ENCODE data around the gene OSBPL2.

OSBPL2 gene

DNA sequence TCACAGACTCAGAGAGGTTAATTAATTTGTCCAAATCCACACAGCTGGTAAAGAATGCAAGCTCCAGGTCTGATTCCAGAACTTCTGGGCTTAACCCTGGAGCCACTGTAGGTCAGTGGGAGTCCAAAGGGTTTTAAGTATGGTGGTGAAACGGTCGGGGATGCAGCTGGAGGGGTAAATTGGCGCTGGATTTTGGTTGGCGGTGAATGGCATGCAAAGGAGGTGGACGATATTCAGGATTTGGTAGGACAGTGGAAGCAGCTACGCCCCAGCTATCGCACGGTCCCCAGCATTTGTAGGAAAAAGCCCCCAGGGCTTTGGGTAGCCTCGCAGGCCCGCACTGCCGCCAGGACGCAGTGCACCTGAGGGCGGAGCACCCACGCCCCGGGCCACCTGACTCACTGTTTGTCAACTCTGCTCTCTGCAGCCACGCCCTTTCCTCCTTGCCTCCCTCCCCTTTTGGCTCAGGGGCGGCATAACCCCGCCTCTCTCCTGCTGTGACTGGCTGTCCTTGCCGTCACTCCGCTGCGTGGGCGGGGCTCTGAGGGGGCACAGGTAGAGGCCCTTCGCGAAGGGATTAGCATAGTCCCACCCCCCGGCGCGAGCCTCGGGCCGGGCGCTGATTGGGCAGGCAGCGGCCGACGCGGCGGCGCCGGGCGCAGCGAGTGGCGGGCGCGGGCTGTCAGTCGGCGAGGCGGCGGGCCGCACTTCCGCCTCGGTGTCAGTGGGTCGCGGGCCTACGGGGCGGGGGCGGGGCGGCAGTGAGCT lies at the start of gene OSBPL2:
Gene OSBPL2, plus strand, starts transcription at position 721 of the 768 bp plus-strand sequence. CDS start 17,664 bp downstream, outside the sequence.
- Mint-ChIP-seq H3K4me3 (peak within 1 kb of the TSS; percentile 86 to 96 (median 94)), H3K27ac (peak within 1 kb of the TSS; percentile 51 to 87 (median 71)), H3K27me3 (ENCODE audit: low read depth) (peaks cover 11% of the 10 kb centered on the region), H3K4me1 (peaks cover 12% of the 10 kb centered on the region), H3K36me3 (ENCODE audit: low read depth) (no peaks in the 10 kb centered on the region), H3K9me3 (no peaks in the 10 kb centered on the region)
- TF ChIP-seq, protein P1, sequence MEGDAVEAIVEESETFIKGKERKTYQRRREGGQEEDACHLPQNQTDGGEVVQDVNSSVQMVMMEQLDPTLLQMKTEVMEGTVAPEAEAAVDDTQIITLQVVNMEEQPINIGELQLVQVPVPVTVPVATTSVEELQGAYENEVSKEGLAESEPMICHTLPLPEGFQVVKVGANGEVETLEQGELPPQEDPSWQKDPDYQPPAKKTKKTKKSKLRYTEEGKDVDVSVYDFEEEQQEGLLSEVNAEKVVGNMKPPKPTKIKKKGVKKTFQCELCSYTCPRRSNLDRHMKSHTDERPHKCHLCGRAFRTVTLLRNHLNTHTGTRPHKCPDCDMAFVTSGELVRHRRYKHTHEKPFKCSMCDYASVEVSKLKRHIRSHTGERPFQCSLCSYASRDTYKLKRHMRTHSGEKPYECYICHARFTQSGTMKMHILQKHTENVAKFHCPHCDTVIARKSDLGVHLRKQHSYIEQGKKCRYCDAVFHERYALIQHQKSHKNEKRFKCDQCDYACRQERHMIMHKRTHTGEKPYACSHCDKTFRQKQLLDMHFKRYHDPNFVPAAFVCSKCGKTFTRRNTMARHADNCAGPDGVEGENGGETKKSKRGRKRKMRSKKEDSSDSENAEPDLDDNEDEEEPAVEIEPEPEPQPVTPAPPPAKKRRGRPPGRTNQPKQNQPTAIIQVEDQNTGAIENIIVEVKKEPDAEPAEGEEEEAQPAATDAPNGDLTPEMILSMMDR (IDR thresholded peaks at IDR 0.05; ENCODE audit: unreplicated experiment in 3 of 3), result no peak

DNA sequence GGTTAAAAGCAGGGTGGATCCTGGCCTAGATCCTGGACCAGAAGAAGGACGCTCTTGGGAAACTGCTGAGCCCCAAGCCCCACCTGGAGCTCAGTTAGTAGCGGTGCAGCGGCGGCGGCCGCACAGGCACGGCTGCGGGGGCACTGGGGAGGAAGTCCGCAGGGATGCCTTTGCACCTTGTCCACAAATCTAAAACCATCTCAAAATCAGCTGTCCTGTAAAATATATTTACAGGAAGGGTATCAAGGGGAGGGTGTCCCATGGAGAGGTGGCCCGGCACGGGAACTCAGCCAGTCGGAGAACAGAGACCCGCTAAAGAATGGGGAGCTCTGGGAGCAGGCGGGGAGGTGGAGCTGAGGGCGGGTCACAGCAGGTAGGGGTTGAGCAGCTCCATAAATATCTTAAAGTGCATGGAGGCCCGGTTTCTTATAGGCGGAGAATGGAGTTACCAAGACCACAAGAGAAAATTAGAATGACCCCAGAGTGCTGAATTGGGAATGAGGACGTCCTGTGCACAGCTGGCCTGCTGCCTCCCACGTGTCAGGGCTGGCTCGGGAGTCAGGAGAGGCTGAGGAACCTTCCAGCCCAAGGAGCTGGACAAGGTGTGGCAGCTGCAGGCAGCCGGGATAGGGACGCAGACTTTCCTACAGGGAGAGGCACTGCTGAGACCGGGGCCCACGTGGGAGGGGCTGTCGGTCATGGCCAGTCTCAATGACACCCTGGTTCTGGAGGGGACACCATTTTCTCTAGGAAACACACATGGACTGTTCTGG lies 47.5 kb upstream of the OSBPL2 start:
- peaks cover 6% of the 10 kb centered on the region for H3K4me1 Mint-ChIP-seq
- H3K36me3 Mint-ChIP-seq (ENCODE audit: low read depth), result peaks cover 15% of the 10 kb centered on the region
- H3K9me3 Mint-ChIP-seq, result no peaks in the 10 kb centered on the region
- TF ChIP-seq, protein P1 (IDR thresholded peaks at IDR 0.05; ENCODE audit: unreplicated experiment in 3 of 3), result no peak
- no peaks in the 10 kb centered on the region for H3K27me3 Mint-ChIP-seq (ENCODE audit: low read depth)
- H3K4me3 Mint-ChIP-seq, result no peak overlapping the region
- H3K27ac Mint-ChIP-seq, result no peak overlapping the region

DNA sequence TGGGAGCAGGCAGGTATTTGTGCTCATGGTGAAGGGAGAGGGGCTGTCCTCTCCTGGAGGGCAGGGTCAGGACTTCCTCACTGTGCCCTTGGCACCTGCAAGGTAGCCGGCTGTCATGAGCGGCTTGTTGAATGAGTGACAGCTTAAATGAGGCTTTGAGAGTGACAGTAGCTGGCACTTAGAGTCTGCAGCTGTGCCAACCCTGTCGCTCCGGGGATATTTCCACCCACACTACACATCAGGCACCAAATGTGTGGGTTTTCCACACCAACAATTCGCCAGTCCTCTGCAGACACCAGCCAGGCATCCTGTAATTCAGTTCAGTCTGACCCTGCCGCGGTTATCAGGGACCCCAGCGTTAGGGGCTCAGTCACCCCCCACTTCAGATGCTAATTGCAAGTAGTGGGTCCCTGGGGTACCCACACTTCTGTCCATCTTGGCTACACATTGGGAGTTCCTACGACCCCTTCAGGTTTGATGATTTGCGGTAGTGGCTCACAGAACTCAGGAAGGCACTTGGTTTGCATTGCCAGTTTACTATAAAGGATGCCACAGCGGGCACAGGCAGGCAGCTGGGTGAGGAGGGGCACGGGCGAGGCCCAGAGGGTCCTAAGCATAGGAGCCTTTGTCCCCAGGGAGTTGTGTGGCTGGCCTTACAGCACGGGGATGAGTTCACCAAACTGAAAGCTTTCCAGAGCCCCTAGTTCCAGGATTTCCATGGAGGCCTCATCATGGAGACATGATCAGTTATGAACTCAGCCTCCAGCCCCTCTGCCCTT lies 46.4 kb upstream of the OSBPL2 start:
- no peak overlapping the region for H3K27ac Mint-ChIP-seq
- H3K9me3 Mint-ChIP-seq, result no peaks in the 10 kb centered on the region
- peaks cover 2% of the 10 kb centered on the region for H3K4me1 Mint-ChIP-seq
- no peak overlapping the region for H3K4me3 Mint-ChIP-seq
- TF ChIP-seq, protein P1 (IDR thresholded peaks at IDR 0.05; ENCODE audit: unreplicated experiment in 3 of 3), result no peak
- no peaks in the 10 kb centered on the region for H3K27me3 Mint-ChIP-seq (ENCODE audit: low read depth)
- H3K36me3 Mint-ChIP-seq (ENCODE audit: low read depth), result peaks cover 16% of the 10 kb centered on the region

DNA sequence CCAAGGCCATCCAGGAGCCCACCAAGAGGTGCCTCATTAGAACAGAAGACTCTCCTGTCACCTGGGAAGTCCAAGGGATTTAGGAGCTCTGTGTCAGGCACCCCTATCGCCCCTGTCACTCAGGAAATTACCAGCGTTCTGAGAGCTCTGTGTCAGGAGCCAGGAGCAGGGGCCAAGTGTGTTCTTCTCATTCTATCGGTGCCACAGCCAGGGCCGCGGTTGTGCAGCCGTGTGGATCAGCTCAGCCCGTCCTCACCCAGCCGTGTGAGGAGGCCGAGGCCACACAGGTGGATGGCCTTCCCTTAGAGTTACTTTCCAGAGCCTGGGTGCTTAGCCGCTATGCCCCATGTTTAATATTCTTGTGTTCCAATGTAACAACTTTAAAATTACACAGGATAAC lies 45.7 kb upstream of the OSBPL2 start:
- no peak overlapping the region for H3K27ac Mint-ChIP-seq
- no peaks in the 10 kb centered on the region for H3K27me3 Mint-ChIP-seq (ENCODE audit: low read depth)
- TF ChIP-seq, protein P1 (IDR thresholded peaks at IDR 0.05; ENCODE audit: unreplicated experiment in 3 of 3), result no peak
- H3K36me3 Mint-ChIP-seq (ENCODE audit: low read depth), result peaks cover 16% of the 10 kb centered on the region
- H3K9me3 Mint-ChIP-seq, result no peaks in the 10 kb centered on the region
- H3K4me3 Mint-ChIP-seq, result no peak overlapping the region
- H3K4me1 Mint-ChIP-seq, result no peaks in the 10 kb centered on the region

DNA sequence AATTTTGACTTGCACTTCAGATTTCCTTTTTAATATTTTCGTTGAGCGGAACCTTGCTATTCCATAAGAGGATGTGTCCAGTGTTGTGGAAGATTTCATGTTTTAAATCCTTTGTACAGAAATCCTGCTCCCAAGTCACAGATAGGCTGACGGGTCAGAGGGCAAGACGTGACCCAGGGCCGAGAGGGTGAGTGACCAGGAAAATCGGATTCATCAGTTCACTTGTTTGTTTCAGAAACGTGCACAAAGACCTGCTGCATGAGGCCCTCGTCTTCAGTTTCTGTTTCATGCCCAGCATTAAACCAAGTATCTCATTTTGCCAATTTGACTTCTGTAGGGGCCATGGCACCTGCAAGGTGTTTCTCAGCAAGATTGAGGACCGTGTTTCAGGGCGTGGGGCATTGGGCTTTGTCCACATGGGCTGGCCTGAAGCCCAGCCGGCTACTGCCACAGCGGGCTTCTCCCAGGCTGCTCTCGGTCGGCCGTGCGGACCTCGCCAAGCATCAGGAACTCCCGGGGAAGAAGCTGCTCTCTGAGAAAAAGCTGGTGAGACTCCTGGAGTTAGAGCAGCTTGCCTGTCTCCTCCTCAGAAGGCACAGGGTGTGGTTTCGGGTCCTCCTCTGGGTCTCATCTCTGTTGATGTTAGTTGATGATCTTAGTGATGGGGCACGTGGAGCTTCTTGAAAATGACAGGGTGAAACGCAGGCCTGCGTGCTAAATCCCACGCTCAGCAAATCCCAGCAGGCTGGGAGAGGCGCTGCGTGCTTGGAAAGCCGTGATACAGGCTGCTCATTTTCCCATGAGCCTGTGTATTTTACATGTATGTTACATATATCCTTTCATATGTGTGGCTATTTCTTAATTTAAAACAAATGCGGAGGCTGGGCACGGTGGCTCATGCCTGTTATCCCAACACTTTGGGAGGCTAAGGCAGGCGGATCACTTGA lies 45.0 kb upstream of the OSBPL2 start:
- H3K27ac Mint-ChIP-seq, result no peak overlapping the region
- H3K9me3 Mint-ChIP-seq, result no peaks in the 10 kb centered on the region
- TF ChIP-seq, protein P1 (IDR thresholded peaks at IDR 0.05; ENCODE audit: unreplicated experiment in 3 of 3), result no peak
- H3K4me1 Mint-ChIP-seq, result no peaks in the 10 kb centered on the region
- H3K36me3 Mint-ChIP-seq (ENCODE audit: low read depth), result peaks cover 18% of the 10 kb centered on the region
- no peak overlapping the region for H3K4me3 Mint-ChIP-seq
- no peaks in the 10 kb centered on the region for H3K27me3 Mint-ChIP-seq (ENCODE audit: low read depth)

All from nephron (organoid).